ENCODE data around the gene HMGXB3. TPM values are rescaled to one million over a fixed set of nuclear protein-coding genes. Genes with fewer than 3 reads are reported as not detected.

HMGXB3 gene, protein sequence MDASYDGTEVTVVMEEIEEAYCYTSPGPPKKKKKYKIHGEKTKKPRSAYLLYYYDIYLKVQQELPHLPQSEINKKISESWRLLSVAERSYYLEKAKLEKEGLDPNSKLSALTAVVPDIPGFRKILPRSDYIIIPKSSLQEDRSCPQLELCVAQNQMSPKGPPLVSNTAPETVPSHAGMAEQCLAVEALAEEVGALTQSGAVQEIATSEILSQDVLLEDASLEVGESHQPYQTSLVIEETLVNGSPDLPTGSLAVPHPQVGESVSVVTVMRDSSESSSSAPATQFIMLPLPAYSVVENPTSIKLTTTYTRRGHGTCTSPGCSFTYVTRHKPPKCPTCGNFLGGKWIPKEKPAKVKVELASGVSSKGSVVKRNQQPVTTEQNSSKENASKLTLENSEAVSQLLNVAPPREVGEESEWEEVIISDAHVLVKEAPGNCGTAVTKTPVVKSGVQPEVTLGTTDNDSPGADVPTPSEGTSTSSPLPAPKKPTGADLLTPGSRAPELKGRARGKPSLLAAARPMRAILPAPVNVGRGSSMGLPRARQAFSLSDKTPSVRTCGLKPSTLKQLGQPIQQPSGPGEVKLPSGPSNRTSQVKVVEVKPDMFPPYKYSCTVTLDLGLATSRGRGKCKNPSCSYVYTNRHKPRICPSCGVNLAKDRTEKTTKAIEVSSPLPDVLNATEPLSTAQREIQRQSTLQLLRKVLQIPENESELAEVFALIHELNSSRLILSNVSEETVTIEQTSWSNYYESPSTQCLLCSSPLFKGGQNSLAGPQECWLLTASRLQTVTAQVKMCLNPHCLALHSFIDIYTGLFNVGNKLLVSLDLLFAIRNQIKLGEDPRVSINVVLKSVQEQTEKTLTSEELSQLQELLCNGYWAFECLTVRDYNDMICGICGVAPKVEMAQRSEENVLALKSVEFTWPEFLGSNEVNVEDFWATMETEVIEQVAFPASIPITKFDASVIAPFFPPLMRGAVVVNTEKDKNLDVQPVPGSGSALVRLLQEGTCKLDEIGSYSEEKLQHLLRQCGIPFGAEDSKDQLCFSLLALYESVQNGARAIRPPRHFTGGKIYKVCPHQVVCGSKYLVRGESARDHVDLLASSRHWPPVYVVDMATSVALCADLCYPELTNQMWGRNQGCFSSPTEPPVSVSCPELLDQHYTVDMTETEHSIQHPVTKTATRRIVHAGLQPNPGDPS (N-terminal part only)
- 32.0 and 38.5 TPM in 2 replicates for total RNA-seq

DNA sequence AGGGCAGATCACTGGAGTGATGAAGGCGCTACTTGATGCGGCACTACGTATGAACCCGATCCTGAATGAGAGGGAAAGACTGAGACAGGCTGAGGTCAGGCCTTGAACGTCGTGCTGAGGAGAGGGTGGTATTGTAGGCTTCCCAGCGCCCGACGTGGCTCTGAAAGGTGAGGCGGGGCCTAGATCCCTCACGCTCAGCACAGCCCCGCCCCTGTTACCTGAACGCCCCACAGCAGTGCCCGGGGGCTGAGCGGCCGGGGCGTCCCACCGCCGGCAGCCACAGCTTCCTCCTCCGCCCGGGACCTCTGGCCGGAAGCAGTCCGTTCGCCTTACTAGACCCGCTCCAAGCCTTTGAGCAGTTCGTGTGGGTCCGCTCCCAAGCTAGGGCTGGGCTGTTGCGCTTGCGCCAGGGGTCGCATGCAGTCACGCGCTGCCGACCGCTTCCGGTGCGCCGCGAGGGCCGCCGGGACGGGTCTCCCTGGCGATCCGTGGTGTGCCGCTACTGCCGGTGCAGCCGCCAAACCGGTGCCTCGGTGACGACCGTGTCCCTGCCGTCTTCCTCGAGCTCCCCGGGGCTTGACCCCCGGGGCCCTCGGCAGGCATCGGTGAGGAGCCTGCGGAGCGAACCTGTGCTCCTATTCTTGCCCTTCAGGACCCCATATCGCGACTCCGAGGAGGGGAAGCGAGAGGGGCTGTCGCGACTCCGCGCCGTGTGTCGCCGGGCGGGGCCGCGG, at the start of gene HMGXB3, which contains the start of gene TIGD6:
TSS of gene HMGXB3 (plus strand) at position 484 of the 734 bp plus-strand sequence. CDS start 4,114 bp downstream, outside the sequence.
TSS of gene TIGD6 (minus strand) at position 399 of the 734 bp plus-strand sequence. CDS start 4,306 bp downstream, outside the sequence.

DNA sequence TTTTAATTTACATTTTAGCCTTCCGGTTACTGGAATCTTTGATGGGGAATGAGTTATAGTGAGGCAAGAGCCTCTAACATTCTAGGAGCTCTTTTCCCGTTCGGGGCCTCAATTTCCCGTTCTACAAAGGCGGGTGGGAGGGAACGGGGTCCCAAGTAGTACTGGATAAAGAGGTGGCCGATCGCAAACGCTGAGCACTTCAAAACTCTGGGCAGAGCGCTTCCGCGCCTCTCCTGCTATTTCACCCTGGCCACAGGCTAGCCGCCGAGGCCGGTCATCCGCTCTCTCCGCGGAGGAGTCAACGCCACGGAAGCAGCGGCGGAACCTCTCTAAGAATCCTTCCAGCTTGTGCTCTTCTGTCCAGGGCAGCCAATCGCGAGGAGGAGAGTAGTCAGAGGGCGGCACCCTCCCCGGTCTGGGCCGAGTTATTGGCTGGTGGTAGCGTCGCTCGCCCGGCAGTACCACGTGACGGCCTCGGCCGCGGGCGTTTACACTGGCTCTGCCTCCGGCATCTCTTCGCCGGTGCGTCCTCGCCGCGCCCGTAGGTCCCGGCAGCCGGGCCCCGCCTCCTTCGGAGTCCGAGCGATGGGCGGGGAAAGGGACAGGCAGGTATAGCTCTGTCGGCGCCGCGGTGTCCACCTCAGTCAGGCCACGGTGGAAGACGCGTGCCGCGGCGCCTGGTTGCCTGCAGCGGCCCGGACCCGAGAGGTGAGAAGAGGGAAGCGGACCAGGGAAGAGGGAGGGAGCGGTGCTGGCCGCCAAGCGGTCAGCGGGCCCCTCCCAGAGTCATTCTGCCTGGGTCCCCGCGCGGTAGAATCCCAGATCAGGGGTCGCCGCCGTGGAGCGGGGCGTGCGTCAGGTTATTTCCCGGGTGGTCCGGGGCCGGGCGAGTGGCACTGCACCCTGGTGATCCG, 40.0 kb upstream of the HMGXB3 start, which contains the start of gene SLC26A2:
TSS of gene SLC26A2 (plus strand) at position 487 of the 914 bp plus-strand sequence. CDS start 16,895 bp downstream, outside the sequence.

DNA sequence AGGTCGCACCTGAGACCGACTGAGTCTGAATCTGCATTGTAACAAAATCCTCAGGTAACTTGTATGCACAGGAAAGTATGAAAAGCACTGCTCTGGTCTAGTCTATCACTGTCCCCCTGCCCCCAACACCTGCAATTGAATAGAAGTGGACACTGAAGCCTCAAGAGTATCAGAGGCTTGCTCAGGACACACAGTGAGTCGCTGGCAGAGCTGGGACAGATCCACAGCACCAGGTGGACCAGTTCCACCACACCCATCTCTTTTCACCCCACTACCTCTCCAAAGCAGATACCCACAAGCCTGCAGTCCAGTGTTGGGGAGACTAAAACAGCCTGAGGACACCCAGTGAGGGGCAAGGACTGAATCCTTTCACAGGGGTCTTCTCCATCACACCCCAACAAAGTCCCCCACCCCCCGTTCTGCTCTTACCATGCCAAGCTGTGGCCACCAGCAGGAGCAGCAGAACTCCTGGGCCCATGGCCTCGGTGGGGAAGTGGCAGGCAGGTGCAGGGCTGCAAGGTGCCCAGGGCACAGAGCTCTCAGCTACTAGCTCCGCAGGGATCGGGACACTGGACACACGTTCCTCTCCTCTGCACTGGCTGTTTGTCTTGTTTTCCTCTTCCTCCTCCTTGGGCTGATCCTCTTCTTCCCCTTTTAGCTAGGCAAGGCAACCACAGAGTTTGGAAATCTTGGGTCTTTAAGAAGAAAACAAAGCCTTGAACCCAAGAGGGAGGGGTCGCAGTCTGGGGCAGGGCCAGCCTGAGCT, 85.6 kb downstream of the HMGXB3 start, which contains the start of gene CSF1R:
TSS of gene CSF1R (minus strand) at position 605 of the 766 bp plus-strand sequence. CDS start at position 478, 127 bp downstream.

Small RNA genes lying within 50 kb of the gene (small RNA-seq; reads per million reads assigned to genes)
- gene RF00019 = not detected

Other genes with a start within 250 kb of the HMGXB3 start
- gene PDE6A, start 55.9 kb upstream of the HMGXB3 start, total RNA-seq = not detected in 2 replicates
- gene SLC26A2, start 40.0 kb upstream of the HMGXB3 start, total RNA-seq = 16.5 and 21.0 TPM in 2 replicates
- gene TIGD6, start 85 bp upstream of the HMGXB3 start, total RNA-seq = 6.7 and 7.8 TPM in 2 replicates
- gene CSF1R, start 85.8 kb downstream of the HMGXB3 start, total RNA-seq = not detected in 2 replicates
- 111 and 137 TPM in 2 replicates for gene PDGFRB, start 155.1 kb downstream of the HMGXB3 start, total RNA-seq
- gene CDX1, start 166.0 kb downstream of the HMGXB3 start, total RNA-seq = 0.22 TPM in 1 of 2 replicates, not detected in the other
- not detected in 2 replicates for gene SLC6A7, start 189.3 kb downstream of the HMGXB3 start, total RNA-seq